Hepatocyte (in vitro differentiated cells): ENCODE measurements around the gene UTS2R. TPM values are rescaled to one million over a fixed set of nuclear protein-coding genes. Genes with fewer than 3 reads are reported as not detected.

ENCODE experiments used
- DNase-seq: peaks from one replicate; pipeline ENCODE4 v3.0.0-alpha.2; 2016; ENCODE audit warnings: low spot score
- H2AFZ ChIP-seq: fragments of 200-600 bp; sonication (generic); 2 replicates; pipeline ENCODE4 v1.6.0; 2016; ENCODE audit warnings: antibody characterized with exemption, mild to moderate bottlenecking
- H3K27ac ChIP-seq: fragments of 200-600 bp; sonication (generic); 2 replicates; pipeline ENCODE4 v1.5.1; 2016; ENCODE audit warnings: mild to moderate bottlenecking
- H3K27me3 ChIP-seq: fragments of 200-600 bp; sonication (generic); 2 replicates; pipeline ENCODE4 v1.6.1; 2016
- H3K36me3 ChIP-seq: fragments of 200-600 bp; sonication (generic); replicated peaks from 2 replicates; pipeline ENCODE4 v1.5.1; 2016; ENCODE audit warnings: low read depth; ENCODE audit not compliant: insufficient read depth
- H3K4me1 ChIP-seq: fragments of 200-600 bp; sonication (generic); 2 replicates; pipeline ENCODE4 v1.5.1; 2016; ENCODE audit warnings: mild to moderate bottlenecking, moderate library complexity; ENCODE audit not compliant: insufficient read depth
- H3K4me2 ChIP-seq: fragments of 200-600 bp; sonication (generic); 2 replicates; pipeline ENCODE4 v1.6.0; 2016
- H3K4me3 ChIP-seq: fragments of 200-600 bp; sonication (generic); 2 replicates; pipeline ENCODE4 v1.5.1; 2016; ENCODE audit warnings: mild to moderate bottlenecking
- H3K79me2 ChIP-seq: fragments of 200-600 bp; sonication (generic); 2 replicates; pipeline ENCODE4 v1.6.0; 2017; ENCODE audit warnings: mild to moderate bottlenecking
- H3K9me2 ChIP-seq: fragments of 200-600 bp; sonication (generic); replicated peaks from 2 replicates; pipeline ENCODE4 v1.6.0; 2017; ENCODE audit warnings: mild to moderate bottlenecking; ENCODE audit not compliant: insufficient read depth
- H3K9me3 ChIP-seq: fragments of 200-600 bp; sonication (generic); 2 replicates; pipeline ENCODE4 v1.5.1; 2016; ENCODE audit warnings: low read depth, mild to moderate bottlenecking
- H4K20me1 ChIP-seq: fragments of 200-600 bp; sonication (generic); 2 replicates; pipeline ENCODE4 v1.6.0; 2016; ENCODE audit warnings: mild to moderate bottlenecking; ENCODE audit not compliant: insufficient read depth, poor library complexity, severe bottlenecking
- CTCF ChIP-seq: fragments of 200-600 bp; sonication (generic); IDR thresholded peaks from 2 replicates; pipeline ENCODE4 v1.5.1; 2016; ENCODE audit warnings: antibody characterized with exemption, mild to moderate bottlenecking; ENCODE audit not compliant: poor library complexity
- EZH2 ChIP-seq: fragments of 200-600 bp; sonication (generic); IDR thresholded peaks from 2 replicates; pipeline ENCODE4 v1.6.1; 2016; ENCODE audit warnings: antibody characterized with exemption, mild to moderate bottlenecking, borderline replicate concordance
- EZH2phosphoT487 ChIP-seq: fragments of 200-600 bp; sonication (generic); IDR thresholded peaks from one replicate; pipeline ENCODE4 v1.6.1; 2018; ENCODE audit warnings: antibody characterized with exemption, mild to moderate bottlenecking, low read depth, moderate library complexity; ENCODE audit not compliant: unreplicated experiment, severe bottlenecking
- WGBS: methylation state at CpG from one replicate; pipeline ENCODE4 v1.1.6; 2016; ENCODE audit warnings: low lambda C conversion rate; ENCODE audit errors: missing lambda C conversion rate; 5-methylcytosine and 5-hydroxymethylcytosine counted together
- polyA plus RNA-seq: library from polyadenylated mRNA; unstranded; fragments of >200 nt; fragmentation: Nextera tagmentation; extraction: Ambion mirVana; gene quantifications from 2 replicates; pipeline ENCODE4 v1.2.1, GENCODE V29; 2016
- total RNA-seq: library from RNA; depleted of rRNA; stranded (reverse); fragments of >200 nt; gene quantifications from 2 replicates; pipeline ENCODE4 v1.2.3, GENCODE V29; 2014

The UTS2R gene
- total and polyA plus RNA-seq, 2 experiments from 2014 or later = 0.10 TPM; not detected in 1

GRCh38 chr17:82331345-82331939, 40.1 kb upstream of the UTS2R start:
- Histone ChIP-seq H2AFZ (no peak overlapping the region), H3K9me3 (no peaks in the 10 kb centered on the region), H3K36me3 (no peaks in the 10 kb centered on the region), H4K20me1 (no peaks in the 10 kb centered on the region), H3K4me2 (no peak overlapping the region), H3K9me2 (no peaks in the 10 kb centered on the region), H3K4me3 (no peak overlapping the region), H3K27me3 (no peaks in the 10 kb centered on the region), H3K79me2 (no peaks in the 10 kb centered on the region), H3K27ac (no peak overlapping the region), H3K4me1 (peaks cover 65% of the 10 kb centered on the region)
- DNase-seq = no peak
- TF ChIP-seq CTCF (no peak), EZH2phosphoT487 (no peak), EZH2 (no peak)
- 95% methylated on average over 25 of the region's 25 CpGs for WGBS

GRCh38 chr17:82332669-82333278, 38.8 kb upstream of the UTS2R start:
- Histone ChIP-seq H3K79me2 (no peaks in the 10 kb centered on the region), H2AFZ (peak overlapping the region; percentile 50), H3K36me3 (no peaks in the 10 kb centered on the region), H3K27ac (peak overlapping the region; percentile 59), H3K9me3 (no peaks in the 10 kb centered on the region), H3K4me3 (peak overlapping the region; percentile 19), H4K20me1 (no peaks in the 10 kb centered on the region), H3K4me1 (peaks cover 64% of the 10 kb centered on the region), H3K9me2 (no peaks in the 10 kb centered on the region), H3K4me2 (peak overlapping the region; percentile 93), H3K27me3 (no peaks in the 10 kb centered on the region)
- 30% methylated on average over 31 of the region's 32 CpGs for WGBS
- peak; percentile 76 for DNase-seq
- TF ChIP-seq EZH2phosphoT487 = no peak
- no peak for TF ChIP-seq EZH2
- no peak for TF ChIP-seq CTCF

- H3K27me3 ChIP-seq = no peaks in the 10 kb centered on the region
- TF ChIP-seq EZH2phosphoT487 = no peak
- no peak for TF ChIP-seq EZH2
- peaks cover 60% of the 10 kb centered on the region for H3K4me1 ChIP-seq
- DNase-seq = peak; percentile 76
- WGBS = 7% methylated on average over 53 of the region's 90 CpGs
- peak within 1 kb of the TSS; percentile 19 for H3K4me3 ChIP-seq
- no peaks in the 10 kb centered on the region for H3K79me2 ChIP-seq
- H3K36me3 ChIP-seq = no peaks in the 10 kb centered on the region
- no peaks in the 10 kb centered on the region for H3K9me2 ChIP-seq
- peak within 1 kb of the TSS; percentile 93 for H3K4me2 ChIP-seq
- H3K27ac ChIP-seq = peak within 1 kb of the TSS; percentile 59
- peak within 1 kb of the TSS; percentile 50 for H2AFZ ChIP-seq
- H3K9me3 ChIP-seq = no peaks in the 10 kb centered on the region
- no peaks in the 10 kb centered on the region for H4K20me1 ChIP-seq
Observed at GRCh38 chr17:82333279-82334171, 38.0 kb upstream of the UTS2R start, which contains the start of gene SECTM1. TSS of gene SECTM1 (minus strand) at chr17:82333766. CDS start at chr17:82327240, 6,526 bp downstream.
